NCI-H1436 (cell line): Measurements from ENCODE around the gene C6orf62.
"Not testable (repeated sequence)": the region's sequence is repeated elsewhere in the genome, so short reads cannot be mapped to it uniquely, and the experiment has no call there.

Experiments used
- DNase-seq: peaks from one replicate; lab custom pipeline; 2025; lab: John Stamatoyannopoulos, UW

Gene C6orf62

DNA sequence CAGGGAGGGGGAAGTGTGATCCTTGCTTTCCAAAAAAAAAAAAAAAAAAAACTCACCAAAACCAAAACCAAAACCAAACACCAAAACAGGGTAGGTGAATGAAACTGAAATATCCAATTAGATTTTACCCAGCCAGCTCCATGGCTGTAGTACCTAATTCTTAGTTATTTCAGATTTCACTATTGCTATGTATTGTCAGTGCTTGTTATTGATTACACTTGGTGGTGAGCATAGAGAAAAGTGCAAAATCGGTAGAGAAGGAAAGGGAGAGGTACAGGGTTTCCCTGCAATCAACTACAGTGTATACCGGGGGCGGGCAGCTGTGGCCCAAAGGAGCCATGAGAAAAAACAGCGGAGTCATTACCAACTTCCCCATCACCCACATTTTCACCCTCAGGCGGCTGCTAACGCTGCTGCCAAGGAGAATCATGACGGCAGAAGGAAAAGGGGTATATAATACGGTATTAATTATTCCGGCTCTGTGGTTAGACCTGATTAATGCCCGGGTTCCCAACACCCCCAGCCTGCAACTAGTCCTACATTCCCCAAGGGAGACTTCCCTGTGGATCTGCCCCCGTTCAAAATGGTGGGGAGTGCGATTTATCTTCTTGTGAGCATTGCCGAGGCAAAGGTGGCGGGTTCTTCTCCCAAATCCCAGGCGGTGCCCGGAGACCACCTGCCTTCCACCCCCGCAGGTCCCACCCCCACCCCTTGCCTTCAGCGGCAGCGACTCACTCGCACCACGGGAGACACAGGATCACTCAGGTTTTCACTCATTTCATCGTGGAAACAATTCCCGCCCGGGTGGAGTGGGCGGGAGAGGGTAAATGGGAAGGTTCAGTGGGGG is at the start of gene C6orf62:
TSS of gene C6orf62 (minus strand) at position 30 of the 847 bp plus-strand sequence. CDS start 486 bp downstream, outside the sequence.
- peak; percentile 39 for DNase-seq

GRCh38 chr6:24768361-24768760 is 49.4 kb upstream of the C6orf62 start:
- no peak for DNase-seq

DNA sequence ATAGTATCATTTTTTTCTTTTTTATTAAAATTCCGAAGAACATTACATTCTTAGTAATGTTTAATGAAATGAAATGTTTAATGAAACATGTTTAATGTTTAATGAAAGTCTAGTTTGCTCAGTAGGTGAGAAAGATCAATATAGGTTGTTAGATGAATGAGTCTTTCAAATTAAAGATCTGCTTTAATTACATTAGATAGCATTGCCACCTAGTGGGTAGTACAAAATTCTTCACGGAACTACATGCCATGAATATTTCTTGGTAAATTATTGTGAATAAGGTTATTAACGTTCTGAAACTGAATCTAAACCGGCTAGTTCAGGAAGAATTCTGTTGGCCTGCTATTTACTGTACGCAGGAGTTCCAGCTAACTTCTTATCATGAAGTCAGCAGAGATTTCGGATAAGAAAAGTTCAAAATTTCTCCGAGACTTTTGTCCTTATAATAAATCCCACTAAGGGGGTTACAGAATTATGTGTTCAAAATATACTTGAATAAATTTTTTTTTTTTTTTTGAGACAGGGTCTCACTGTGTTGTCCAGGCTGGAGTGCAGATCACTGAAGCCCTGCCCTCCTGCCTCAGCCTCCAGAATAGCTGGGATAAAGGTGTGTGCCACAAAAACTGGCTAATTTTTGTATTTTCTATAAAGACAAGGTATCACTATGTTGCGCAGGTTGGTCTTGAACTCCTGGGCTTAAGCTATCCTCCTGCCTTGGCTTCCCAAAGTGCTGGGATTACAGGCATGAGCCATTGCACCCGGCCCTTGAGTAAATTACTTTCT is 47.9 kb upstream of the C6orf62 start:
- DNase-seq: no peak

DNA sequence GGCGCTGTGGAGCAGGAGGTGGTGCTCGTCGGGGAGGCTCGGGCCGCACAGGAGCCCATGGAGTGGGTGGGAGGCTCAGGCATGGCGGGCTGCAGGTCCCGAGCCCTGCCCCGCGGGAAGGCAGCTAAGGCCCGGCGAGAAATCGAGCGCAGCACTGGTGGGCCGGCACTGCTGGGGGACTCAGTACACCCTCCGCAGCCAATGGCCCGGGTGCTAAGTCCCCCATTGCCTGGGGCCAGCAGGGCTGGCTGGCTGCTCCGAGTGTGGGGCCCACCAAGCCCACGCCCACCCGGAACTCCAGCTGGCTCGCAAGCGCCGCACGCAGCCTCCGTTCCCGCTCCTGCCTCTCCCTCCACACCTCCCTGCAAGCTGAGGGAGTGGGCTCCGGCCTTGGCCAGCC is 47.0 kb upstream of the C6orf62 start:
- not testable (repeated sequence) for DNase-seq

- DNase-seq: not testable (repeated sequence)
Measured at GRCh38 chr6:24764833-24765828, 46.2 kb upstream of the C6orf62 start.

DNA sequence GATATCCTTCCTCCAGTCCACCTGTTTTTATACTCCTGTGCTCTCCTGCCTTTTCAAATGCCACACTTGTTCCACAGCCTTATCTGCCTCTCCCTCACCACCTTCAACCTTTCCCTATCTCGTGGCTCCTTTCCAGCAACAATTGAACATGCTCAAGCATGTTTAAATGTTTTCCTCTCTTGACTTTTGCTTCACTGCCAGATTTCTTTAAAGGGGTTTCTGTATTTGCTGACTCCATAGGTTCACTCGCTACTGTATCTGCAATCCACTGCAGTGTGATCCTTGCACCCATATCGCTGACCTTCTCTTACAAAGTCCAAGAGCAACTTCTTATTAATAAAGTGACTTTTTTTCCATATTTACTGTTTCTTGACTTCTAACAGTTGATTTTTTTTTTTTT is 44.6 kb upstream of the C6orf62 start:
- no peak for DNase-seq

GRCh38 chr6:24761851-24762250 is 42.9 kb upstream of the C6orf62 start:
- no peak for DNase-seq

DNA sequence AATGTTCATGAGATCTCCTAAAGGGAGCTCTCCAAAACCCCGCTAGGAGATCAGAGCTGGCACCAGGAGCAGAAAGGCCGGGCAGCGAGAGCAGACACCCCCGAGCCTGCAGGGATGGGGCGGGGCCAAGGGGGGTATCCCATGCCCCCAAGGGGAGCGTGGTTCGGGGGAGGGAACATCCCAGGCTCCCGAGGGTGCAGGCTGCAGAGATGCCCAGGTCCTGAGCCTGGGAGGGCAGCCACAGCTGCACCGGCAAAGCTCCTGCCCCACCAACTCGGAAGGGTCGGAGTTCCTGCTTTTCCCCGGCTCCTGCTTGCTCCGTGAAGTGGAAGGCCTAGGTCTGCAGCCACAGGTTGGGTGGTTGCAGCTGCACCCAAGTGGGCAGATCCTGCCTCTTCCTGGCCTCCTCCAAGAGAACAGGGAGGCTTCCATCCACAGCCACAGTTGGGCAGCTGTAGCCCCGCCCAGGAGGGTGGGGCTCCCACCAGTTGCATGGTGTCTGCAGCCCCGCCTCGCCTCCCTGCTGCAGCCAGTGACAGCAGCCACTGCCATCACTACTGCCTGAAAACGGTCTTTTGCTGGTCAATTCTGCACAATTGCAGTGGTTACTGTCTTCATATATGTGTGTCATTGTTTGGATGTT is 42.4 kb upstream of the C6orf62 start:
- DNase-seq: no peak

DNA sequence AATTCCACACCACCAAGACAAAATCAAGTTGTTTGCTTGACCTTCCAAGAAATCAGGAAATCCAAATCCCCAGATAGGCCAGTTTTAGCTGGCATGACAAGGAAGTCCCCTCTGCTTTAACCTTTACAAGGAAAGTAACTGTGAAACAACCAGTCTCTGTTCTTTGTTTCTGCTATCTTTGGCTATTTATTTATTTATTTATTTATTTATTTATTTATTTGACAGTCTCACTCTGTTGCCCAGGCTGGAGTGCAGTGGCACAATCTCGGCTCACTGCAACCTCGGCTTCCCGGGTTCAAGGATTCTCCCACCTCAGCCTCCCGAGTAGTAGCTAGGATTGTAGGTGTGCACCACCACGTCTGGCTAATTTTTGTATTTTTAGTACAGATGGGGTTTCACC is 41.3 kb upstream of the C6orf62 start:
- no peak for DNase-seq

- DNase-seq: no peak
Measured at GRCh38 chr6:24759718-24760117, 40.8 kb upstream of the C6orf62 start.

- DNase-seq: no peak
Measured at GRCh38 chr6:24757611-24758010, 38.7 kb upstream of the C6orf62 start.

DNA sequence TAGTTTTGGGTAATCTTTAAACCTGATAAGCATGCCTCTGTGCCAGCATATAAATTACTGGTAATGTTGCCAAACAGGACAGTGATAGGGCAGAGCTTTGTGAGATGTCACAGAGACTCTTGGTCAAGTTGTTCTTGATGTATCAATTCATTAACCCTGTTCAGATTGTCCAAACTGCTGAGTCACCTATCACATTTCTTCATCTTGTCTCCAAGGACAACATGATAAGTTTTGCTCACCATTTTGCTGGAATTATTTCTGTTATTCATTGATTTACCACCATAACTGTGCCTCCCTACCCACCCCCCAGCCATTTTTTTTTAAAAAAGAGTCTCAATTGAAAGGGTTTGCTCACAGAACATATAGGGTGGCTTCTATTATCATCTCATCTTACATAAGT is 36.3 kb upstream of the C6orf62 start:
- no peak for DNase-seq

GRCh38 chr6:24754378-24754777 is 35.4 kb upstream of the C6orf62 start:
- not testable (repeated sequence) for DNase-seq

GRCh38 chr6:24753545-24753944 is 34.6 kb upstream of the C6orf62 start:
- no peak for DNase-seq

DNA sequence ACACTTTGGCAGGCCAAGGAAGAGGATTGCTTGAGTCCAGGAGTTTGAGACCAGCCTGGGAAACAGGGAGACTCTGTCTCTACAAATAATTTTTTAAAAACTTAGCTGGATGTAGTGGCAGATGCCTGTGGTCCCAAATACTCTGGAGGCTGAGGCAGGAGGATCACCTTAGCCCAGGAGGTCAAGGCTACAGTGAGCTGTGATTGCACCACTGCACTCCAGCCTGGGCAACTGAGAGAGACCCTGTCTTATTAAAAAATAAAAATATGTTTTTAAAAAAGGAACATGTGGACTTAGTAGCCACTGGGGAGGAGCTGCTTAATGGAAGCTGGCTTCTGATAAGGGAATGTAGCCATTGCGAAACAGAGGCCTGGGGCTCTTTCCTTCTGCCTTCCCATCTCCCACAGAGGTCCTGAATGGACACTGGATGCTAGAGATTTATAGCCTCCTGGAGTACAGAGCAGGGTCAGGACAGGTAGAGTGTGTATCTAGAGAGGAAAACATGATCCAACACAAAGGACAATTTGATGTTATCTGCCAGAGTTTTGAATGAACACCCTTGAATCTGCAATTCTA is 34.1 kb upstream of the C6orf62 start:
- no peak for DNase-seq

DNA sequence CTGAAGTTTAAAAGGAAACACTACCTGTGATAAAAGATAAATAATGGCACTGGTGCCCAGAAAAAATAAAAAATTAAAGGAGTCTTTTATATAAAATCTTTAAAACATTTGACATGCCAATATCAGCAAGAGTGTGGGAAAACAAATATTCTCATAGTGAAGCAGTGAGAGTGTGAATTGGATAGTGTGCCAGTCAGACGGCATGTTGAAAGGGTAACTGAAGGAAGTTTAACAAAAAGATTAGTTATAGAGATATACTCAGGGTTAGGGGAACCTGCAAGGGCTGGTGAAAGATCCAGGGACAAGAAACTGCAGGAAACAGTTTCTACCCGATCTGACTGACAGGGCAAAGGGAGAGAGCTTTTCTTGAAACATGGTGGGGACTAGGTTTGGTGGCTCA is 33.5 kb upstream of the C6orf62 start:
- DNase-seq: no peak

DNA sequence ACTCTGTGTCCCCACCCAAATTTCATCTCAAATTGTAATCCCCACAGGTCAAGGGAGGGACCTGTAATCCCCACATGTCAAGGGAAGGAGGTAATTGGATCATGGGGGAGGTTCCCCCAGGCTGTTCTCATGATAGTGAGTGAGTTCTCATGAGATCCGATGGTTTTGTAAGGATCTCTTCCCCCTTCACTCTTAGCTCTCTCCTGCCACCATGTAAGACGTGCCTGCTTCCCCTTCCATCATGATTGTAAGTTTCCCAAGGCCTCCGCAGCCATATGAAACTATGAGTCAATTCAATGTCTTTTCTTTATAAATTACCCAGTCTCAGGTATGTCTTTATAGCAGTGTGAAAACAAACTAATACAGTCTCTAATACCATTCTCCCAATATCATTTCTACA is 31.9 kb upstream of the C6orf62 start:
- not testable (repeated sequence) for DNase-seq

GRCh38 chr6:24749297-24749696 is 30.3 kb upstream of the C6orf62 start:
- no peak for DNase-seq

GRCh38 chr6:24744911-24745310 is 26.0 kb upstream of the C6orf62 start:
- no peak for DNase-seq

DNA sequence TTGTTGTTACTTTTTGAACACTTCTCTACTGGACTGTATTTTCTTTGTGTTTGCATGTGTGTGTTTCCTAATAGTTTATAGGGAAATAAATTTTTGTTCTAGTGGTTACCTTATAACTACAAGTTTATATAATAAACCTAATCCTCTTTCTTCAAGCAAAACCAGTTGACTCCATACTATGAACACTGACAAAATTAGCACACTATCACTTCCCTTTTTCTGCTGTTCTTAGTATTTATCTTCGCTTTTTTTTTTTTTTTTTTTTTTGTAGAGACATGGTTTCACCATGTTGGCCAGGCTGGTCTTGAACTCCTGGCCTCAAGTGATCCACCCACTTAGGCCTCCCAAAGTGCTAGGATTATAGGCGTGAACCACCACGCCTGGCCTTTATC is 25.0 kb upstream of the C6orf62 start:
- DNase-seq: no peak
